ENCODE results near the gene ITPR2.

The ITPR2 gene

DNA sequence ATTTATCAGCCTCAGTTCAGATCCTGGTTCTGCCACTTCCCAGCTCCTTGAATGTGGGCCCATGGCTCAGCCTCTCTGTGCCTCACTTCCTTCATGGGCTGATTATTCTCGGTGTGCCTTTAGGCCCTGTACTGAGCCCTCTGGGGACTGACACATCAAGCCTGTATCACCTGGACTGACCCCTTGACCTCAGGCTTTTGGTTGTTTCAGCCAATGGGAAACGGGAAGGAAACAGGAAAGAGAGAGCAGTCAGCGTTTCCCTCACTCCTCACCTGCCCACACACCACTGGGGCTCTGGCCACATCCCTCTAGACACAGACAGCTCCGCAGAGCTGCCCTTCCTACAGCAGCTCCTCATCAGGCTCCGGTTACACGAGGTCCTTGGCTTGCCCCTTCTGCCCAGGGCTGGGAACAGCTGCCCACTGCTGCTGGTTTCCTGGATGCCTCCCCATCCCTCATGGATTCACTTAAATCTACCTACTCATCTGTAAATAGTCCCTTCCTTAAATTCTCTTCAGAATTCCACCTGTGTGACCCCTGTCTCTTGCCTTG lies 37.0 kb upstream of the ITPR2 start:
- H3K79me1 ChIP-seq (replicated peaks; ENCODE audit: low read length, poor library complexity, severe bottlenecking): no peaks in the 10 kb centered on the region
- H3K9ac ChIP-seq (ENCODE audit: low read length): no peak overlapping the region
- H2AFZ ChIP-seq (ENCODE audit: low read depth, low read length): no peak overlapping the region
- H3K36me3 ChIP-seq (ENCODE audit: control insufficient read depth in 1 of 2, insufficient read depth in 2 of 2, low read depth in 1 of 2, low read length in 2 of 2): no peaks in the 10 kb centered on the region
- no peak overlapping the region for H2BK120ac ChIP-seq (ENCODE audit: low read depth, low read length)
- H3K9me3 ChIP-seq (ENCODE audit: control insufficient read depth, low read length): no peaks in the 10 kb centered on the region
- no peak overlapping the region for H2BK5ac ChIP-seq (ENCODE audit: low read depth, low read length, poor library complexity, severe bottlenecking)
- H3K27ac ChIP-seq (ENCODE audit: low read length, poor library complexity, severe bottlenecking): no peak overlapping the region
- H3K4me3 ChIP-seq (ENCODE audit: insufficient read depth in 1 of 2, low read depth in 1 of 2, low read length in 2 of 2): no peak overlapping the region
- peak overlapping the region; percentile 74 for H4K91ac ChIP-seq (ENCODE audit: low read length)
- H2BK15ac ChIP-seq (ENCODE audit: low read depth, poor library complexity, severe bottlenecking): peak overlapping the region; percentile 69
- H3K18ac ChIP-seq (ENCODE audit: low read depth in 1 of 2, low read length in 2 of 2): no peak overlapping the region
- no peak for DNase-seq
- H3K4me2 ChIP-seq (ENCODE audit: low read length, poor library complexity, severe bottlenecking): no peak overlapping the region
- H3K4me1 ChIP-seq (ENCODE audit: control insufficient read depth, insufficient read depth, low read depth, low read length): no peaks in the 10 kb centered on the region
- H3K14ac ChIP-seq (ENCODE audit: low read length in 2 of 2): no peak overlapping the region
- peak overlapping the region in 1 of 2 experiments; percentile 89 for H2BK12ac ChIP-seq (ENCODE audit: low read length in 2 of 2)
- H3K4ac ChIP-seq (ENCODE audit: low read depth in 1 of 2, low read length in 2 of 2): no peak overlapping the region
- H3K27me3 ChIP-seq (ENCODE audit: control insufficient read depth in 1 of 2, insufficient read depth in 1 of 2, low read length in 2 of 2): peaks cover 0 to 11% of the 10 kb centered on the region in 2 experiments
- peak overlapping the region; percentile 61 for H4K8ac ChIP-seq (ENCODE audit: low read length)
- WGBS: 90% methylated on average over 6 of the region's 6 CpGs
- no peak overlapping the region for H2AK5ac ChIP-seq (ENCODE audit: low read length, severe bottlenecking)
- no peak overlapping the region for H3K23ac ChIP-seq (ENCODE audit: low read length in 2 of 2)

DNA sequence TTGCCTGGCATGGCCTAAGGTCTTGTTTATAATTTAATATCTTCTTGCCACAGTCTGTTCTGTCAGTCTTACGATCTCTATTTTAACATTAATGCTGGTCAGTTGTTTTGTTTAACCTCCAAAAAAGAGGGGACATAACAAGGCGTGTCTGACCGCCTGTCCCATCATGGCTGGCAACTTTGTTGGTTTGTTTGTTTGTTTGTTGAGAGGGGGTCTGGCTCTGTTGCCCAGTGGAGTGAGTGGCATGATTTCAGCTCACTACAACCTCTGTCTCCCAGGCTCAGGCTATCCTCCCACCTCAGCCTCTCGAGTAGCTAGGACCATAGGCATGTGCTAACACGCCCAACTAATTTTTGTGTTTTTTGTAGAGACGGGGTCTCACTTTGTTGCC lies 36.1 kb upstream of the ITPR2 start:
- H4K8ac ChIP-seq (ENCODE audit: low read length): no peak overlapping the region
- H3K36me3 ChIP-seq (ENCODE audit: control insufficient read depth in 1 of 2, insufficient read depth in 2 of 2, low read depth in 1 of 2, low read length in 2 of 2): no peaks in the 10 kb centered on the region
- H3K14ac ChIP-seq (ENCODE audit: low read length in 2 of 2): no peak overlapping the region
- no peak overlapping the region for H2BK120ac ChIP-seq (ENCODE audit: low read depth, low read length)
- no peak overlapping the region for H2BK15ac ChIP-seq (ENCODE audit: low read depth, poor library complexity, severe bottlenecking)
- no peak overlapping the region for H2AFZ ChIP-seq (ENCODE audit: low read depth, low read length)
- H3K4ac ChIP-seq (ENCODE audit: low read depth in 1 of 2, low read length in 2 of 2): no peak overlapping the region
- no peak overlapping the region for H3K23ac ChIP-seq (ENCODE audit: low read length in 2 of 2)
- H3K27ac ChIP-seq (ENCODE audit: low read length, poor library complexity, severe bottlenecking): no peak overlapping the region
- H2BK5ac ChIP-seq (ENCODE audit: low read depth, low read length, poor library complexity, severe bottlenecking): no peak overlapping the region
- H3K79me1 ChIP-seq (replicated peaks; ENCODE audit: low read length, poor library complexity, severe bottlenecking): no peaks in the 10 kb centered on the region
- H3K4me1 ChIP-seq (ENCODE audit: control insufficient read depth, insufficient read depth, low read depth, low read length): no peaks in the 10 kb centered on the region
- H3K9ac ChIP-seq (ENCODE audit: low read length): no peak overlapping the region
- no peak overlapping the region for H4K91ac ChIP-seq (ENCODE audit: low read length)
- no peak overlapping the region for H2BK12ac ChIP-seq (ENCODE audit: low read length in 2 of 2)
- 96% methylated on average over 6 of the region's 6 CpGs for WGBS
- H3K4me3 ChIP-seq (ENCODE audit: insufficient read depth in 1 of 2, low read depth in 1 of 2, low read length in 2 of 2): no peak overlapping the region
- H2AK5ac ChIP-seq (ENCODE audit: low read length, severe bottlenecking): no peak overlapping the region
- peaks cover 0 to 11% of the 10 kb centered on the region in 2 experiments for H3K27me3 ChIP-seq (ENCODE audit: control insufficient read depth in 1 of 2, insufficient read depth in 1 of 2, low read length in 2 of 2)
- H3K18ac ChIP-seq (ENCODE audit: low read depth in 1 of 2, low read length in 2 of 2): no peak overlapping the region
- no peak for DNase-seq
- H3K4me2 ChIP-seq (ENCODE audit: low read length, poor library complexity, severe bottlenecking): no peak overlapping the region
- no peaks in the 10 kb centered on the region for H3K9me3 ChIP-seq (ENCODE audit: control insufficient read depth, low read length)

DNA sequence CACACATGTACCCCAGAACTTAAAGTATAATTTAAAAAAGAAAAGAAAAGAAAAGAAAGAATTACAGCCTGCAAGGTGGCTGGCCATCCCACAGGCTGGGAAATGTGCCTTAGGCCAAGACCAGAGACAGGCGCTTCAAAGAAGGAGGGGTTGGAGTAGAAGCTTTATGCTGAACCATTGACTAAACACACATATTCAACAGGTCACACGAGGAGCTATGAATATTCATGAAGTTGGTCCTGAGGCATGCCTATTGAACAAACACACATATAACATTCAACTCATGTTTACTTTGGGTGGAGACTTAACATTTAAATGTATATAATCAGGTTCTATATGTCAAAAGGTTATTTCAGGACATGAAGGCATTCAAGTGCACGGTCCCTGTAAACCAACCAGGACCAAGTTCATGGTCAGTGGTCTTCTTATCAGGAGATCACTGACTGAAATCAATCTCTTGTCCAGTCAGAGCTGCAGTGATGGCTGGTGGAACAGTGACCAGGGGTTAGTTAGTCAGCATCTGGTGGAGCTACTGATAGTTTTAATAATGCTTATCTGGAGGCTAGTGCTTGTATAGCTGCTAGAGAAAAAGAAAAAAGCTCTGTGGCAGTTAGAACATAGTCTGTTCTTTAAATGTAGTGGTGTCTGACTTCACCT lies 35.6 kb upstream of the ITPR2 start:
- no peak overlapping the region for H3K27ac ChIP-seq (ENCODE audit: low read length, poor library complexity, severe bottlenecking)
- no peak overlapping the region for H3K9ac ChIP-seq (ENCODE audit: low read length)
- no peak overlapping the region for H2BK15ac ChIP-seq (ENCODE audit: low read depth, poor library complexity, severe bottlenecking)
- H3K27me3 ChIP-seq (ENCODE audit: control insufficient read depth in 1 of 2, insufficient read depth in 1 of 2, low read length in 2 of 2): peaks cover 0 to 11% of the 10 kb centered on the region in 2 experiments
- no peak overlapping the region for H2BK5ac ChIP-seq (ENCODE audit: low read depth, low read length, poor library complexity, severe bottlenecking)
- H3K18ac ChIP-seq (ENCODE audit: low read depth in 1 of 2, low read length in 2 of 2): no peak overlapping the region
- H3K79me1 ChIP-seq (replicated peaks; ENCODE audit: low read length, poor library complexity, severe bottlenecking): no peaks in the 10 kb centered on the region
- no peak overlapping the region for H3K4me3 ChIP-seq (ENCODE audit: insufficient read depth in 1 of 2, low read depth in 1 of 2, low read length in 2 of 2)
- H3K4me2 ChIP-seq (ENCODE audit: low read length, poor library complexity, severe bottlenecking): no peak overlapping the region
- no peak overlapping the region for H3K14ac ChIP-seq (ENCODE audit: low read length in 2 of 2)
- no peak overlapping the region for H2BK12ac ChIP-seq (ENCODE audit: low read length in 2 of 2)
- H4K91ac ChIP-seq (ENCODE audit: low read length): no peak overlapping the region
- H4K8ac ChIP-seq (ENCODE audit: low read length): no peak overlapping the region
- H3K9me3 ChIP-seq (ENCODE audit: control insufficient read depth, low read length): no peaks in the 10 kb centered on the region
- no peak overlapping the region for H3K4ac ChIP-seq (ENCODE audit: low read depth in 1 of 2, low read length in 2 of 2)
- no peak overlapping the region for H2AK5ac ChIP-seq (ENCODE audit: low read length, severe bottlenecking)
- no peaks in the 10 kb centered on the region for H3K36me3 ChIP-seq (ENCODE audit: control insufficient read depth in 1 of 2, insufficient read depth in 2 of 2, low read depth in 1 of 2, low read length in 2 of 2)
- H3K23ac ChIP-seq (ENCODE audit: low read length in 2 of 2): no peak overlapping the region
- H2BK120ac ChIP-seq (ENCODE audit: low read depth, low read length): no peak overlapping the region
- WGBS: 96% methylated on average over 2 of the region's 3 CpGs
- H3K4me1 ChIP-seq (ENCODE audit: control insufficient read depth, insufficient read depth, low read depth, low read length): no peaks in the 10 kb centered on the region
- no peak for DNase-seq
- H2AFZ ChIP-seq (ENCODE audit: low read depth, low read length): no peak overlapping the region

DNA sequence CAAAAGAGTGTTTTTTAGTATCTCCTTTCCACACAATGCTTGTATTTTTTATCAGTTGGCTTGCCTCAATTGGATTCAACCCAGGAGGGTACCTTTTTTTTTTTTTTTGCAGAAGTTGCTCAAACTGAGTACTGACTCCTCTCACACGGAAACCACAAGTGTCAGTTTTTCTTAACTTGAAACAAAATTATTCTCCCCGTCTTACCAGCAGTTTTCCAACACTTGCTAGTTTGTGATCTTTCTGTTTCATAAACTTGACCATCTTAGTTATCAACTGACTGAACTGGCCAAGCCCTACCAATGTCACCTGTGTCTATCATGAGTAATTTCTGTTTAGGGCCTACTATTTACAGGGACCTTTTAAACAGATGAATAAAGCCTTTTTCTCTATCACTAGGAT lies 34.1 kb upstream of the ITPR2 start:
- Histone ChIP-seq H3K4me3 (ENCODE audit: insufficient read depth in 1 of 2, low read depth in 1 of 2, low read length in 2 of 2) (no peak overlapping the region), H3K4me1 (ENCODE audit: control insufficient read depth, insufficient read depth, low read depth, low read length) (no peaks in the 10 kb centered on the region), H3K18ac (ENCODE audit: low read depth in 1 of 2, low read length in 2 of 2) (no peak overlapping the region), H2BK5ac (ENCODE audit: low read depth, low read length, poor library complexity, severe bottlenecking) (no peak overlapping the region), H3K4ac (ENCODE audit: low read depth in 1 of 2, low read length in 2 of 2) (no peak overlapping the region), H3K23ac (ENCODE audit: low read length in 2 of 2) (no peak overlapping the region), H3K14ac (ENCODE audit: low read length in 2 of 2) (no peak overlapping the region), H2BK15ac (ENCODE audit: low read depth, poor library complexity, severe bottlenecking) (no peak overlapping the region), H2BK12ac (ENCODE audit: low read length in 2 of 2) (no peak overlapping the region), H3K9ac (ENCODE audit: low read length) (no peak overlapping the region), H3K27me3 (ENCODE audit: control insufficient read depth in 1 of 2, insufficient read depth in 1 of 2, low read length in 2 of 2) (peaks cover 0 to 4% of the 10 kb centered on the region in 2 experiments), H3K27ac (ENCODE audit: low read length, poor library complexity, severe bottlenecking) (no peak overlapping the region), H3K4me2 (ENCODE audit: low read length, poor library complexity, severe bottlenecking) (no peak overlapping the region), H3K9me3 (ENCODE audit: control insufficient read depth, low read length) (no peaks in the 10 kb centered on the region), H2AK5ac (ENCODE audit: low read length, severe bottlenecking) (no peak overlapping the region), H2BK120ac (ENCODE audit: low read depth, low read length) (no peak overlapping the region), H4K91ac (ENCODE audit: low read length) (no peak overlapping the region), H2AFZ (ENCODE audit: low read depth, low read length) (no peak overlapping the region), H3K36me3 (ENCODE audit: control insufficient read depth in 1 of 2, insufficient read depth in 2 of 2, low read depth in 1 of 2, low read length in 2 of 2) (no peaks in the 10 kb centered on the region), H3K79me1 (replicated peaks; ENCODE audit: low read length, poor library complexity, severe bottlenecking) (no peaks in the 10 kb centered on the region), H4K8ac (ENCODE audit: low read length) (no peak overlapping the region)
- no peak for DNase-seq
- WGBS: 90% methylated on average over 2 of the region's 2 CpGs

Measured in mesenchymal stem cell (in vitro differentiated cells and primary cell).